Chondrocyte (in vitro differentiated cells): ENCODE results near the gene IGFL3. TPM values are rescaled to one million over a fixed set of nuclear protein-coding genes. Genes with fewer than 3 reads are reported as not detected.

ENCODE experiments used
- DNase-seq: peaks from one replicate; pipeline ENCODE4 v3.0.0; 2021; ENCODE audit warnings: mixed read lengths, low spot score
- H3K27ac Mint-ChIP-seq: one replicate; pipeline ENCODE4 v1.8.0; 2021; ENCODE audit warnings: mild to moderate bottlenecking, moderate library complexity, mixed read lengths; ENCODE audit not compliant: unreplicated experiment
- H3K27me3 Mint-ChIP-seq: 2 replicates; pipeline ENCODE4 v1.8.0; 2021; ENCODE audit warnings: low read depth, mixed read lengths
- H3K36me3 Mint-ChIP-seq: 2 replicates; pipeline ENCODE4 v1.8.0; 2021; ENCODE audit warnings: low read depth, mixed read lengths
- H3K4me1 Mint-ChIP-seq: 2 replicates; pipeline ENCODE4 v1.8.0; 2021; ENCODE audit warnings: low read depth, mild to moderate bottlenecking, mixed read lengths
- H3K4me3 Mint-ChIP-seq: one replicate; pipeline ENCODE4 v1.8.0; 2021; ENCODE audit warnings: mild to moderate bottlenecking, moderate library complexity, mixed read lengths; ENCODE audit not compliant: unreplicated experiment
- H3K9me3 Mint-ChIP-seq: 2 replicates; pipeline ENCODE4 v1.8.0; 2021; ENCODE audit warnings: low read depth, mixed read lengths
- CTCF ChIP-seq: fragments of 200-600 bp; sonication (generic); IDR thresholded peaks from 2 replicates; pipeline ENCODE4 v1.5.0; 2021; ENCODE audit warnings: antibody characterized with exemption, mild to moderate bottlenecking, moderate library complexity
- total RNA-seq: library from RNA; stranded (reverse); gene quantifications from 3 replicates; pipeline ENCODE4 v1.2.1, GENCODE V29; 2021

Gene IGFL3
- total RNA-seq, 1 donor from 2014 or later, result 0.70 TPM

GRCh38 chr19:46133777-46134241 is 9.3 kb upstream of the IGFL3 start:
- H3K4me1 Mint-ChIP-seq, result peaks cover 28% of the 10 kb centered on the region
- peaks cover 2% of the 10 kb centered on the region for H3K27me3 Mint-ChIP-seq
- peaks cover 10% of the 10 kb centered on the region for H3K36me3 Mint-ChIP-seq
- H3K27ac Mint-ChIP-seq, result peak overlapping the region; percentile 89
- no peak overlapping the region for H3K4me3 Mint-ChIP-seq
- DNase-seq, result no peak
- H3K9me3 Mint-ChIP-seq, result peaks cover 12% of the 10 kb centered on the region
- no peak for TF ChIP-seq CTCF

GRCh38 chr19:46133101-46133627 is 8.7 kb upstream of the IGFL3 start:
- Mint-ChIP-seq H3K4me1 (peaks cover 28% of the 10 kb centered on the region), H3K4me3 (peak overlapping the region; percentile 68), H3K9me3 (peaks cover 12% of the 10 kb centered on the region), H3K27ac (peak overlapping the region; percentile 89), H3K27me3 (peaks cover 2% of the 10 kb centered on the region), H3K36me3 (peaks cover 12% of the 10 kb centered on the region)
- DNase-seq, result no peak
- no peak for TF ChIP-seq CTCF

GRCh38 chr19:46132508-46133100 is 8.1 kb upstream of the IGFL3 start:
- peak overlapping the region; percentile 68 for H3K4me3 Mint-ChIP-seq
- peak overlapping the region; percentile 89 for H3K27ac Mint-ChIP-seq
- peaks cover 6% of the 10 kb centered on the region for H3K27me3 Mint-ChIP-seq
- peaks cover 15% of the 10 kb centered on the region for H3K9me3 Mint-ChIP-seq
- no peak for TF ChIP-seq CTCF
- peaks cover 12% of the 10 kb centered on the region for H3K36me3 Mint-ChIP-seq
- H3K4me1 Mint-ChIP-seq, result peaks cover 28% of the 10 kb centered on the region
- DNase-seq, result no peak

GRCh38 chr19:46131485-46132143 is 7.1 kb upstream of the IGFL3 start:
- Mint-ChIP-seq H3K27me3 (peaks cover 13% of the 10 kb centered on the region), H3K4me3 (peak overlapping the region; percentile 68)
- DNase-seq, result no peak

More at GRCh38 chr19:46131485-46132143, 7.1 kb upstream of the IGFL3 start:
- H3K36me3 Mint-ChIP-seq, result peaks cover 12% of the 10 kb centered on the region
- H3K27ac Mint-ChIP-seq, result peak overlapping the region; percentile 89
- TF ChIP-seq CTCF, result no peak
- peaks cover 28% of the 10 kb centered on the region for H3K4me1 Mint-ChIP-seq
- H3K9me3 Mint-ChIP-seq, result peaks cover 13% of the 10 kb centered on the region
